ENCODE data around the gene PLA2G2F.
"Not testable (repeated sequence)": the region's sequence is repeated elsewhere in the genome, so short reads cannot be mapped to it uniquely, and the experiment has no call there.

The PLA2G2F gene

DNA sequence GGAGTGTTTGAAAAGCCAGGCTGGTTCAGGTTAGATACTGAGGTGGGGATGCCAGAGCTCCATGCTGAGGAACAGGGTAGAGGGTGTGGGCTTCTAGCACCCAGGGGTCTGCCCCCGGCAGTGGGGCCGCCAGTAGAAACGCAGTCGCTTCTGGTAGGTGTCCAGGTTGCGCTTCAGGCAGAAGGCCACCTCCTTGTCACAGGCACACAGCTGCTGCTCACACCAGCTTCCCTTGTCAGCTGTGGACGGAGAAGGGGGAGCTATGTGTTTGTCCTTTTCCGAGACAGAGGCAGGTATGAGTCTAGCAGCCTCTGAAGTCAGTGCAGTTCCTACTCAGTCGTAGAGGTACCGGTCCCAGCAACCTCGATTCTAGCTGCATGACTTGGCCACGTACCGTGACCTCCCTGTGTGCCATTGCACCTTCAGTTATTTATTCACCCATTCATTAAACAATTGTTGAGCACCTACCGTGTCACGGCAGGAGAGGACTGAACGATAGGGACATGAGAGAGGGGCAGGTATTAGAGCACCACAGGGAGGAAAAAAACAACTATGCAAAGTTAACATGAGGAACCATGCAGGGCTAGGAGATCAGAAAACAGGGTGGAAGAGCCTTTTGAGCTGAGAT, 25.0 kb upstream of the PLA2G2F start:
- no peak for DNase-seq

DNA sequence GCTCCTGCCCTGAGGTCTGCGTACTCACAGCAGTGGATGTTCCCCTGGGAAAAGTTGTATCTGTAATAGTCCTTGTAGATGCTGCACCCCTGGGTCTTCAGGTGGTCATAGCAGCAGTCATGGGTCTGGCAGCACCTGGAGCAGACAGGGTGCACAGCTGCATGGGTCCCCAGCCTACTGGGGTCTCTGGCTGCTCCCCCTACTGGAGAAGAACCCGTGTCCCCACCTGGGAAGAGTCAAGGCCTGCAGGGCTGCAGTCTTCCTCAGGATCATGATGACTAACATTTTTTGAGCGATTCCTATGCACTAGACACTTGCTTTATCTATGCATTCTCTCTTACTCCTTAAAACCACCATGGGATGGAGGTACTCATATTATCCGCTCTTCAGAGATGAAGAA, 23.6 kb upstream of the PLA2G2F start:
- no peak for DNase-seq

DNA sequence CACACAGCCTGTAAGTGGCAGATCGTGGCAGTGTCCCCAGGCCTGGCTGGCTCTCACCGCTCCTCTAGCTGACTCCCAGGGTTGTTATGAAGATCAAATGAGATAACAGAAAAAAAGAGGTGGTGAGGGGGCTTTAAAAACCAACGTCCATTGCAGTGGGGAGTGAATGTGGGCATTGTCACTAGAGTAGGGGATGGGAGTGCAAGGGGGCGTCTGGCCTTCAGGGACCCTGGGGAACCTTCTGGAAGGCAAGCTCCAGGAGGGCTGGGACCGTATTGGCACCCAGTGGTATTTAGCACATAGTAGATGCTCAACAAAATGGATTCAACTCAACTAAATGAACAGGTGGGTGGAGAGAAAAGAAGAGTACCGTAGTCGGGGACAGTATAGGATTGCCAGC, 23.2 kb upstream of the PLA2G2F start:
- DNase-seq: no peak

DNA sequence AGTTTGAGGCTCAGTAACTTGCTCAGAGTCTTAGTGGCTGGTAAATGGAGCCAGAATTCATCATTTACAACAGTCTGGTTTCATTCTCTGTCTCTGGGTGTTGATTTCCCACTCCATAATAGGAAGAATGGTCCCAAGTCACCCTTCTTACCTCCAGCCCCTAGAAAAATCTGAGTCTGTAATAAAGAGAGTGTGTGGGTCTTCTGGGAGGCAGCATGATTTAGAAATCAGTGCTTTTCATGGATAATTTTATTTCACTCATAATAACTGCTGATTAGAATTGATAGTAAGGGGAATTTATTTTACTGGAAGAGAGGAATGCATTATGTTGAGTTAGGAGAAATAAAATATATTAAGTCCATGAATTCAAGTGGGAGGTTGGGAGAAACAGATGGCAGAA, 21.9 kb upstream of the PLA2G2F start:
- no peak for DNase-seq

DNA sequence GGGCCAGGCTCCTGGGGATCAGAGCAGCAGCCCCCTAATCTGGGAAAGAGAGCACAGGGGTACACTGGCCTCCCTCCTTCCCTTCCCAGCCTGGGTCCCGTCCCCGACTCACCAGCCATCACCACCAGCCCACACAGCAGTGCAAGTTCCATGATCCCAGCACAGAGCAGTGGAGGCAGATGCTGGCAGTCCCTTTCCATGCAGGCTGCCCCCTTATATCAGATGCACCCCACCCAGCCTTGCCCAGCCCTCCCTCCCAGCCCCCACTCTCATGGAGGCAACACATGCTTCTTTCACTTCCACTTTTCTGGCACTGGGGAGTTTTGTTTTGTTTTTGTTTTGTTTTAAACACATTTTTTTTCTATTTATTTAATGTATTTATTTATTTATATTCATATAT, 19.8 kb upstream of the PLA2G2F start, which contains the start of gene PLA2G2D:
Gene PLA2G2D, minus strand, starts transcription at position 190 of the 400 bp plus-strand sequence. Its CDS starts 38 bp downstream, at position 152.
- DNase-seq: no peak

DNA sequence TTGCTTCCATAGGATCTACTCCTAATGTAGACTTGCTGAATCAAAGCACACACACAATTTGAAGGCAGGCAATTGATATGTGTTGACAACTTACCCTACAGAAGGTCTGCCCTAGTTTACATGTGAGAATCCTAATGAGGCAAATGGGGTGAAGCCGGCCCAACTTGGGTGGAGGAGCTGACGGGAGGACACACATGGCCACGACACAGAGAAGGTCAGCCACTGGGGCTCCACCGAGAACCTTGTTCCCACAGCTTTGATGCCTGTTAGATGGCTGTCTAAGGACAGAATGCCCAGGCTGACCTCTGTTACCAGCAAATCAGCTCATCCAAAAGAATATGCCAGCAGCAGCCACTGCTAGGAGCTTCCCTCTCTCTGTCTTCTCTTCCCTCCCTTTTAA, 18.3 kb upstream of the PLA2G2F start:
- no peak for DNase-seq

DNA sequence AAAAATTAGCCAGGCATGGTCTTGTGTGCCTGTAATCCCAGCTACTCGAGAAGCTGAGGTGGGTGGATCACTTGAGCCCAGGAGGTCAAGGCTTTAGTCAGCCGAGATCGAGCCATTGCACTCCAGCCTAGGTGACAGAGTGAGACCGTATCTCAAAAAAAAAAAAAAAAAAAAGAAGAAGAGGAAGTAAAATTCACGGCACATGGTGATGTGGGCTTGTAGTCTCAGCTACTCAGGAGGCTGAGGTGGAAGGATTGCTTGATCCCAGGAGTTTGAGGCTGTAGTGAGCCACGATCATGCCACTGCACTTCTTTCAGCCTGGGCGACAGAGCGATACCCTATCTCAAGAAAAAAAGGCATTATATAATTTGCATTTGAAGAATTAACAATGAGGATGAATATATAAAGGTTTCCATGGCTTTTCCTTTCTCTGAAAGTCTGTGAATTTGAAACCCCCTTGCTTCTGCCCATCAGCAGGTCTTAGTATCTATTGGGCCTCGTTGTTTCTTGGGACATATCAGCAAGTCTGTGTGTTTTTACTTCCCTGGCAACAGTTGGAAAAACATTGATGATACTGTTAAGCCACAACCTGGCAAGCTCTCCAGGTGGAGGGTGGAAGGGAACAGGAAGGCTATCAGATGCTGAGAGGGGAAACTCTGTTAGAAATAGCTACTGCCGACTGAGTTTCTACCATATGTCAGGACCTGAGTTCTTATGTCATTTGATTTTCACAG, 15.2 kb upstream of the PLA2G2F start:
- no peak for DNase-seq

DNA sequence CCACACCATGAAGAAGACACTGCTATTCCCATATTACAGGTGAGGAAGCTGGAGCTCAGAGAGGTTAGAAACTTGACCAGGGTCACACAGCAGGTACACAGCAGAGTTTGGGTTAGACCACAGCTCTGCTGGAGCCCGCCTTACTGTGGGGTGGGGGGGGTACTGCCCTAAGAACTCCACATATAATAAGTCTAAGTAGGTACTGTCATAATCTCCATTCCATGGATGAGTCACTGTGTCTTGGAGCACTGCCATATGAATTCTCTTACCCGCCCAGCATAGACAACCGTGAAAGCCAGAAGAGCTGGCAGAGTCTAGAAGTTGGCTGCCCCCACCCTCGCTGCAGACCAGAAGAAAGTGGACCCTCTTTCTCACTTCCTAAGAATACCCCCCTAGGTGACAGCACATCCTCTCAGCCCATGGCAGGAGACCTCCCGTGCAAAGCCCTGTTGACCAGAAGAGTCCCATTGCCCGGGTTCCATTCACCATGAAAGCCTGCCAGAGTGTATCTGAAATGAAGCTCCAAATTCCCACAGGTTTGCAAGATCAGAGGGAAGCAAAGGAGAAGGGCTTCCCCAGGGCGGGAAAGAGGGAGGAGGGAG, 14.6 kb upstream of the PLA2G2F start:
- DNase-seq: no peak

DNA sequence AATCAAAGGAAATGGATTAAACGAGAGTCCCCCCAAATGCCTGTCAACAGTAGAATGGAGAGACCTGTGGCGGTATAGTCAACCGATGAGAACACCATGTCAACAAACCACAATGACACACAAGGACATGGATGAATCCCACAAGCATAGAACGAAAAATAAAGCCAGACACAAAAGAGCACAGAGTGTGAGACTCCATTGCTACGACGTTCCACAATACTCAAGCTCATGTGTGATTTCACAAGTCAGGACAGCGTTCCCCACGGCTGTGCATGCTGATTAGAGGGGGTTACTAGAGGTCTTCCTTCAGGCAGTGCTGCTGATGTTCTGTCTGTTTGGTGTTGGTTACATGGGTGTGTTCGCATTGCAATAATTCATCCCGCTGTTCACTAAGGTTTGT, 14.0 kb upstream of the PLA2G2F start:
- DNase-seq: no peak

DNA sequence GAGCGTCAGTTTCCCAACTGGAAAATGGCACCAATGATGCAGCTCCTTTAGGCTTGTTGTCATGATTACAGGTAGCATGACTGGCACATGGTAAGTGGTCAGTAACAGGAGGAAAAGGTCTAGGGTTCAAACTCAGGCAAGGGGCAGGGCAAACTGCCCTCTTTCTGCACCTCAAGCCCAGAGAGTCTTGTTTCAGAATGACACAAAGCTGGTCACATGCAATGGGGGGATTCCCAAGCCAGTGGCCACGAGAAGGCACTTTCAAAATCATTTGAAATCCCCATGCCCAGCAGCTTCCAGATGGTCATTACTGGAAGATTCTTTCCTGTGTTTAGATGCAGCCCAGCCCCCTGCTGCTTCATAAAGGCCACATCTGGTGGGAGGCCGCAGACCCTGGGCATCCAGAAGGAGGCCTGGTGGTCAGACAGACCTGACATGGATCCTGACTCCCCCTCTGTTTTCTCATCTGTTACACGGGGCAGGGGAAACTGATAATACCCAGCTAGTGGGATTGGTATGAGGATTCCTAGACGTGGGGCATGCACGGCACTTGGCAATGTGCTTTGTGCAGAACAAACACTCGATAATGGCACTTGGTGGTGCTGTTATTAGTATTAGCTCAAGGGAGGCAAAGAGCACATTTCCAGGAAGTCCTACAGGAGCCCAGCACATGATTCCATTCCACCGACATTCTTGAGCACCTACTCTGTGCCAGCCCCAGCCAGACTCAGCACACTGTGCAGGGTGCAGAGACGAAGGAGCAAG, 12.9 kb upstream of the PLA2G2F start:
- DNase-seq: no peak

DNA sequence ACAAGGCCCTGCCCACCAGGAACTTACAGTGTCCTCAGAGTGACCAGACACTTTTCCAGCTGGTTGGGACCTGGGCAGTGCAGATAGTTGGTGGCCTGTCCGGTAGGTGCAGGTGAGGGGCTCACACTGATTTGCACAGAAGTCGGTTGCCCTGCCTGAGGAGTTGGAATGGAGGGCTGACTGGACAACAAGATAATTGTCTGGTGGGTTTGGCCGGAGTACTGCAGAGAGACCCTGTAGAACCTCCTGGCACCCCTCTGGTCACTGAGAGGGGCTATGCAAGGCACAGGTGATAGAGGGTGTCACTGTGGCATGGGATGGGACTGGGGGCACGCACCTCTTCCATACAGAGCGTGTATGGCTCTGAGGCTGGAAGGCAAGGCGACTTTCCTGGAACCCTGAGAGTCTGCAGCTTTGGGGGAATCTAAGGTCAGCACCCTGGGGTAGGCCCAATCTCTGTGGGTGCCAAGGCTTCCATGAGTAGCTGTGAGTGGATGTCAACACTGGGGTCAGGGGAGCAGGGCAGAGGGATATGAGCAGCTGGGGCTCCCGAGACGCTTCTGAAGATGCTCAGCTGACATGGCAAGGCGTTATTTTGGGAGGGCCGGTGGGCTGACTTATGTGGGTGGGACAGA, 12.2 kb upstream of the PLA2G2F start:
- no peak for DNase-seq

DNA sequence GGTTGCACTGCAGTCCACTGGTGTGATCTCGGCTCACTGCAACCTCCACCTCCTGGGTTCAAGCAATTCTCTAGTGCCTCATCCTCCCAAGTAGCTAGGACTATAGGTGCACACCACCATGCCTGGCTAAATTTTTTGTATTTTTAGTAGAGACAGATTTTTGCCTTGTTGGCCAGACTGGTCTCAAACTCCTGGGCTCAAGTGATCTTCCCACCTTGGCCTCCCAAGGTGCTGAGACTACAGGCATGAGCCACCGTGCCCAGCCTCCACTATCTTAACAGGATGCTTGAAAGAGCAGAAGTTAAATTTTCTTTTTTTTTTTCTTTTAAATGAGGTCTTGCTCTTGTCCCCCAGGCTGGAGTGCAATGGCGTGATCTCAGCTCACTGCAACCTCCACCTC, 8.6 kb upstream of the PLA2G2F start:
- not testable (repeated sequence) for DNase-seq

DNA sequence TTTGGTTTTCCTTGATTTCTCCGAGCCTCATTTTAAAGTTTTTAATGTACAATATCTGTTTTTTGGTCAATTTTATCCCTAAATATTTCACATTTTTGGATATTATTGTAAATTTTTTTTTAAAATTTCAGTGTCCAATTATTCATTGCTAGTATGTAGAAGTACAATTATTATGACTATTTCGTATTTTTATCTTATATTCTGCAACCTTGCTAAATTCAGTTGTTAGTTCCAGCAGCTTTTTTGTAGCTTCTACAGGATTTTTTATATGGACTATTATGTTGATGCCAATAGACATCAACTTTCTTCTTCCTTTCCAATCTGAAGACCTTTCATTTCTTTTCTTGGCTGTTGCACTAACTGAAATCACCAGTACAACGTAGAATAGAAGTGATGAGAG, 4.1 kb upstream of the PLA2G2F start:
- no peak for DNase-seq

DNA sequence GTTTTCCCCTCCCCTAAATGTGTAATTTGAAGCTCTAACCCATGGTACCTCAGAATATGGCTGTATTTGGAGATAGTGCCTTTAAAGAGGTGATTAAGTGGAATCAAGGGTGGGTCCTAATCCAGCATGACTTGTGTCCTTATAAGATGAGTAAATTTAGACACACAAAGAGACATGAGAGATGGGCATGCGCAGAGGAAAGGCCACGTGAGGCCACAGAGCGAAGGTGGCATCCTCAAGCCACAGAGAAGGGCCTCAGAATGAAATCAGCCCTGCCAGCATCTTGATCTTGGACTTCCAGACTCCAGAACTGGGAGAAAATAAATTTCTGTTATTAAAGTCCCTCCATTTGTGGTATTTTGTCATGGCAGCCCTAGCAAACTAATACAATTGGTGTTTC, 2.9 kb upstream of the PLA2G2F start:
- DNase-seq: no peak

DNA sequence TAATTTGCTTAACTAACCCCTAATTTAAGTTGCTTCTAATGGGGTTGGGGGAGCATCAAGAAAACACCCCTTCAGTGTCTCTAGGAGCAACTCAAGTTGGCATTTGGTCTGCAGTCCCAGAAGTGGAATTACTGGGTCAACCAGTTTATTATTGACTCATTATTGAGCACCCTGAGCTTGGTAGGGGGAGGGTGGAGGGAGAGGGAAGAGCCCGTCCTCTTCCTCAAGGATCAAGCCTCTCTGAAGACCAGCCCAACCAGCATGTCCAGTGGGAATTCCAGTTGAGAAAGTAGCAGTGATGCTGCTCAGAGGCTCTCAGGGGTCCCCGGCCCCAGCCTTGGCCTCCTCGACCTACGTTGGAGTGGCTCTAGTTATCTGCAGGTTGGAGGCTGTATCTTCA, 2.1 kb upstream of the PLA2G2F start:
- DNase-seq: no peak

DNA sequence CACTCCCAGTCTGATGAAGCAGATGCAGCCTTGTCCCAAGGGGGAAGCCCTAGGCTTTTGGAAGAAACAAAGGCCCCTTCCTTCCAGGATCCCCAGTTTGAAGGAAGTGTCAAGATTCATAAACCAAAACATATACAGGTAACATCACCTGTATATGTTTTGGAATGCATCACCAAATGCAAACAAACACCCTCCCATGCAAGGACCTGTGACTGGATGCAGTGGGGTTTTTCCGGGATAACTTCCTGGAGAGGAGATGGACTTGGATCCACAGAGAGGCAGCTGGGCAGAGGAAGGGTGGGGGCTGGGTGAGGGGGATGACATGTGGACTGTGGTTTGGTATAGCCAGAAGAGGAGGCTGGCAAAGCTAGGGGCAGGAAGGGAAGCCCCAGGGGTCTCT, 1.5 kb upstream of the PLA2G2F start:
- DNase-seq: no peak

DNA sequence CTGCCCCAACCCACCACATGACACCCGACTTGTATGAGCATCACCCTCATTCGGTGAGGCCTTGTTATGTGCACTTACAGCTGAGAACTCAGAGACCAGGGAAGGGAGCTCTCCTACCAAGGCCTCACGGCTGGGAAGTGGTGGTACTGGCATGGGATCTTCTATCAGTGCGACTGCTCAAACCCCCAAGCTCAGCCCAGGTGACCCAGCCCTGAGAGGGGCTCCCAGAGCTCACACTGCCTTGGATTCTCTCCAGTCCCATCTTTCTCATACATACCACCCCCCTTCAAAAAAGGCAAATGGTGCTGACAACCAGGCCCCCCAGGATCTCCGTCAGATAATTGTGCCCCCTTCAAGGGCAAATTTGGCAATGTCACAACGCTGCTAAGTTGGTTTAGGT, 777 bp upstream of the PLA2G2F start:
- no peak for DNase-seq

DNA sequence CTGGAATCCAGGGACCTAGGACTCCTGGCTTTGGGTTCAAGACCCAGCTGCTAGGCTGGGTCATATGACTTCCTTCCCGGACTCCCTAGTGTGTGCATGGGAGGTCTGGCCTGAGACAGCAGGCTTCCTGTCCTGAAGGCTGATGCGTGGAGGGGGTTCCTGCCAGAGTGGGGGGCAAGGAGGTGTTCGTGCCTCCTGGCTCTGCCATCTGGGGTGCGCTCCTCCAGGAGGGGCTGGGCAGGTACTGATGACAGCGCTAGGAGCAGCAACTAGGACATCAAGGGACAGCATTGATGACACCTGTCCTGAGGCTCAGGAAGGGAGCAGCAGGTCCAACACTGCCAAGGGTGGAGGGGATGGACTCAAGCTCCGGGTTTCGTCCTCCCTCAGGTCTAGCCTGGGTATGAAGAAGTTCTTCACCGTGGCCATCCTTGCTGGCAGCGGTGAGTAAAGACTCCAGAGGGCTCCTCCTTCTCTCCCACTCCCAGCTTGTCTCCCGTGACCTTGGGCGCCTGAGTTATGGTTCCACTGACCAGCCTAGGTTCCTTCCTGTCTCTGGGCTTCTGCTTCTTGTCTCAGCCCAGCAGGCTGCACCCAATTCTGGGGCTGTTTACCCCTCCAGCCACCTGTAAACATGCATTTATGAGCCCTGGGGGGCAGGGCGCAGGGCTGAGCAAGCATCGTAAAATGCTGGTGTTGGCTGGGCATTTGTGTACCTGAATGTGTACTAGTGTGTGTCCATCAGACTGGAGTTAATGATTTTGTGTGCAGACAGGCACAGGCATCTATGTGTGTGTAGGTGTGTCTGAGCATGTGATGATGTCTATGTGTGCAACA, 871 bp downstream of the PLA2G2F start:
- no peak for DNase-seq

DNA sequence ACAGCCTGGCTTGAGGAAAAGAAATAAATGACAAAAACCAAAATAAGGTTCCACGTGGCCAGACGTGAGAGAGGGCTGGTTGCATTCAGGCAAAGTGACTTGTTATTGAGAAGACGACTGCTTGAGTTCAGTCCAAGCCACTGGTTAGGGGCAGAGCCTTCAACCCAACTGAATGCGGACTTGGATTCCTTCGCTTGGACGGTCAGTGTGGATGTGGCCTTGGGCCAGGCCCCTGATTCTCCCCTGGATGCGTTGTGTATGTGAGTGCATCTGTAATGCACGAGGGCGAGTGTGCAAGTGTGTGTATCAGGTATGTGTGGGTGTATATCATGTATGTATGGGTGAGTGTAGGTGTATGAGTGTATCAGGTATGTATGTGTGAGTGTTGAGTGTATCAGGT, 1.9 kb downstream of the PLA2G2F start:
- no peak for DNase-seq

DNA sequence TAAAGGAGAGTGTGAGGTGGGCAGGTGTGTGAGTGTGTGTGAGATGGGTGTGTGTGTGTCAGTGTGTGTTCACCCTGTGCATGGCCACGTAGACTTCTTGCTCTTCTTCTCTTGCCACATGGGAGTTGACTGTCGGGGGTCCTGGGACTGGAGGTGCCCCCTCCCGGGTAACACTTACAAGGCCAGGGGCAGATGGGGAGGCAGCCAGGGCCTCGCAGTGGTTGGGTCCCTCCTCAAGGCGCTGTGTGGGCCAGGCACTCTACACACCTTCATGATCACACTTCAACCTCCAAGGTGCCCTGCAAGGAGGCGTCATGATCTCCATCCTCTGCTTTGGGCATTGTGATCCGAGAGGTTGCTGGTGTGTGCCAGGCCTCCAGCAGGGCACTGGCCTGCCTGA, 2.3 kb downstream of the PLA2G2F start:
- no peak for DNase-seq

DNA sequence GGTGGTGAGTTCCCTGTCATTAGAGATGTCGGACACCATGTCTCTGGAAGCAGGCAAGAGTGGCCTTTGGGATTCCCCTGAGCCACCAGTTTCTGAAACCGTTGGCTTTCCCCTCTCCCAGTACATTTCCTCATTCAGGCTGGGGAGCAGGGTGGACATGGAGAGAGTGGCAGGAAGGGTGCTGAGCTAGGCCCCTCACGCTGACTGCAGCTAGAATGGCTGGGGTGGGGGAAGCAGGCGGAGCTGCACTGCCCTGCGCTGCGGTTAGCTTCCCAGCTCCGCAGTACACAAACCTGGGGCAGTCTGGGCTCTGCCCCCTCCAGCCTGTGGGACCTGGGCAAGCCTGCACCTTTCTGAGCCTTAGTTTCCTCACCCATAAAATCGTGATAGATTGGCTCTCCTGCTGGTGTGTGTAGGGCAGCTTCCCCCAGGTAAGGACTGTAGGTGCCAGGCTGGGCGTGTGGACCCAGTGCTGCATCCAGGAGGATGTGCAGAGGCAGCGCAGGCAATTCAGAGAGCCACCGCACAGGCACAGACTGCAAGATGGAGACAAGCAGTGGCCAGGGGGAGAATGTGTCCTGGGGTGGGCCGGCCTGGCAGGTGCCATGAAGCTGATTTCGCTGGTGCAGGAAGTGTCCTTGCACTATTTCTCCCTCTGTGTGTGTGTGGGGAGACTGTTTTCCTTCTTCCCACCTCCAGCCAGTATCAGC, 3.0 kb downstream of the PLA2G2F start:
- no peak for DNase-seq

DNA sequence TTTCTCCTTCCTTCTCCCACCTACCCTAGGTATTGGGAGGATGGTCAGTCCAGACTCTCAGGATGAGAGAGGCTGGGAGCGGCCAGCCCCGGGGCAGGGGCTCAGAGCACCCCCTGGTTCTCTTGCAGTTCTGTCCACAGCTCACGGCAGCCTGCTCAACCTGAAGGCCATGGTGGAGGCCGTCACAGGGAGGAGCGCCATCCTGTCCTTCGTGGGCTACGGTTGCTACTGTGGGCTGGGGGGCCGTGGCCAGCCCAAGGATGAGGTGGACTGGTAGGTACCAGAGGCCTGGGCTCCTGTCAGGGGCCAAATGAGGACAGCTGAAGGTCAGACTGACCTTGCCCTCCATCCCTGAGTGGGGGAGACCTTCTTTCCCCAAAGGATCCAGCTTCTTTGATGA, 4.2 kb downstream of the PLA2G2F start:
- DNase-seq: no peak

All from activated CD4-positive, alpha-beta T cell treated with anti-CD3 and anti-CD28 coated beads, Interleukin-2, amount 50 U/mL, for 4 hours (primary cell).